B cell (primary cell): ENCODE results near the gene GIT1. TPM values are rescaled to one million over a fixed set of nuclear protein-coding genes. Genes with fewer than 3 reads are reported as not detected.

Experiments used
- ATAC-seq: fragments of 200-7000 bp; cut with Tn5 transposase; one replicate; pipeline ENCODE4 v1.10.0; 2021; ENCODE audit warnings: low read depth, mild to moderate bottlenecking, moderate number of reproducible peaks, moderate library complexity
- CTCF ChIA-PET: fragments of 350-600 bp; sonication (Branson Sonifier 250); formaldehyde crosslinking; loops from one replicate; lab custom pipeline; 2021; ENCODE audit warnings: antibody characterized with exemption, inconsistent platforms; lab: Charles Lee
- POLR2A ChIA-PET: fragments of 350-600 bp; sonication (Branson Sonifier 250); formaldehyde crosslinking; loops from one replicate; lab custom pipeline; 2021; ENCODE audit warnings: antibody characterized with exemption; lab: Charles Lee
- DNase-seq: peaks from one replicate; pipeline ENCODE4 v3.0.0; 2013
- H2AFZ ChIP-seq: 2 replicates; pipeline ENCODE4 v1.6.1; 2012; ENCODE audit warnings: mild to moderate bottlenecking, low read depth, low read length; ENCODE audit not compliant: insufficient read depth, poor library complexity, severe bottlenecking
- H3K27ac ChIP-seq, 2 donors: 1 replicate in 1 of 2; 2 replicates in 1 of 2; pipeline ENCODE4 v1.5.1; 2012 to 2013; ENCODE audit warnings: low read length in 2 of 2, mild to moderate bottlenecking in 2 of 2, moderate library complexity in 1 of 2
- H3K27me3 ChIP-seq, 4 experiments: fragments of 200-600 bp in 1 of 4; sonication (generic) in 1 of 4; replicated peaks in 1 of 4; 1 replicate in 2 of 4; 2 replicates in 2 of 4; pipeline versions ENCODE4 v1.6.1 to v1.7.0; 2013 to 2016; ENCODE audit warnings: low read length in 3 of 4, mild to moderate bottlenecking in 2 of 4, mixed read lengths in 1 of 4, moderate library complexity in 1 of 4; ENCODE audit not compliant: insufficient read depth in 4 of 4, control insufficient read depth in 3 of 4; ENCODE audit errors: control extremely low read depth in 1 of 4
- H3K36me3 ChIP-seq, 2 experiments: replicated peaks in 1 of 2; 1 replicate in 1 of 2; 2 replicates in 1 of 2; pipeline versions ENCODE4 v1.6.1 to v1.7.1; 2013; ENCODE audit warnings: low read length in 1 of 2; ENCODE audit not compliant: insufficient read depth in 2 of 2, control insufficient read depth in 1 of 2; ENCODE audit errors: control extremely low read depth in 1 of 2, extremely low read depth in 1 of 2
- H3K4me1 ChIP-seq, 2 donors: fragments of 200-600 bp in 1 of 2; sonication (generic) in 1 of 2; 1 replicate in 1 of 2; 2 replicates in 1 of 2; pipeline versions ENCODE4 v1.5.1 to v1.6.1; 2013 to 2017; ENCODE audit warnings: low read length in 2 of 2; ENCODE audit not compliant: control insufficient read depth in 2 of 2, insufficient read depth in 2 of 2
- H3K4me2 ChIP-seq: replicated peaks from 2 replicates; pipeline ENCODE3; 2012; ENCODE audit warnings: mild to moderate bottlenecking, low read depth, low read length; ENCODE audit not compliant: poor library complexity, severe bottlenecking
- H3K4me3 ChIP-seq, 5 experiments: fragments of 200-600 bp in 1 of 5; sonication (generic) in 1 of 5; 1 replicate in 3 of 5; 2 replicates in 2 of 5; pipeline versions ENCODE4 v1.5.1 to v1.7.0; 2011 to 2016; ENCODE audit warnings: low read length in 4 of 5, mild to moderate bottlenecking in 4 of 5, low read depth in 2 of 5, control low read depth in 1 of 5, moderate library complexity in 1 of 5; ENCODE audit not compliant: insufficient read depth in 1 of 5; ENCODE audit errors: control extremely low read depth in 1 of 5, extremely low read depth in 1 of 5
- H3K79me2 ChIP-seq: fragments of 200-600 bp; sonication (generic); one replicate; pipeline ENCODE4 v1.6.0; 2016; ENCODE audit warnings: low read length; ENCODE audit not compliant: control insufficient read depth, insufficient read depth
- H3K9ac ChIP-seq: fragments of 200-600 bp; sonication (generic); 2 replicates; pipeline ENCODE4 v1.6.1; 2017; ENCODE audit warnings: mild to moderate bottlenecking, low read length, moderate library complexity
- H3K9me3 ChIP-seq, 3 donors: one replicate each; pipeline versions ENCODE4 v1.6.1 to v1.7.1; 2013; ENCODE audit warnings: low read length in 2 of 3; ENCODE audit not compliant: control insufficient read depth in 2 of 3, insufficient read depth in 1 of 3; ENCODE audit errors: control extremely low read depth in 1 of 3
- H4K20me1 ChIP-seq: 2 replicates; pipeline ENCODE4 v1.6.0; 2012; ENCODE audit warnings: mild to moderate bottlenecking, low read length; ENCODE audit not compliant: insufficient read depth, control insufficient read depth, poor library complexity, severe bottlenecking
- H3K27ac Mint-ChIP-seq: one replicate; pipeline ENCODE4 v1.8.0; 2021; ENCODE audit warnings: mixed read lengths
- H3K27me3 Mint-ChIP-seq: one replicate; pipeline ENCODE4 v1.8.0; 2021; ENCODE audit warnings: mixed read lengths
- H3K4me1 Mint-ChIP-seq: one replicate; pipeline ENCODE4 v1.8.0; 2021; ENCODE audit warnings: mixed read lengths
- H3K4me3 Mint-ChIP-seq: one replicate; pipeline ENCODE4 v1.8.0; 2021; ENCODE audit warnings: mixed read lengths
- H3K9me3 Mint-ChIP-seq: one replicate; pipeline ENCODE4 v1.8.0; 2022; ENCODE audit warnings: mixed read lengths; ENCODE audit not compliant: insufficient read depth
- EZH2 ChIP-seq: IDR thresholded peaks from 2 replicates; pipeline ENCODE4 v1.6.1; 2012; ENCODE audit warnings: borderline replicate concordance, low read depth, mild to moderate bottlenecking, moderate library complexity, low read length; ENCODE audit not compliant: insufficient read depth, poor library complexity, severe bottlenecking
- WGBS: methylation state at CpG from one replicate; pipeline ENCODE4 v1.1.5; 2013; ENCODE audit warnings: missing lambda C conversion rate; ENCODE audit not compliant: insufficient coverage; 5-methylcytosine and 5-hydroxymethylcytosine counted together
- intact Hi-C: fragments of 100-400 bp; cut with micrococcal nuclease; formaldehyde crosslinking; loops from one replicate; pipeline ENCODE4 v1.10.0; 2022
- polyA plus RNA-seq: library from polyadenylated mRNA; depleted of rRNA; stranded (reverse); fragments of >200 nt; gene quantifications from 2 replicates; pipeline ENCODE4 v1.2.3, GENCODE V29; 2012
- total RNA-seq, 2 donors: library from RNA; stranded (reverse); fragments of 120-200 nt in 1 of 2; gene quantifications; 1 replicate in 1 of 2; 2 replicates in 1 of 2; pipeline versions ENCODE4 v1.2.3 to v1.2.4, GENCODE V29; 2013 to 2022
- TF ChIP-seq, protein P1 (sequence below): fragments of 200-600 bp; IDR thresholded peaks from one replicate; pipeline ENCODE4 v1.8.0; 2022; ENCODE audit warnings: antibody characterized with exemption, mild to moderate bottlenecking

The GIT1 gene
- total and polyA plus RNA-seq, 2 donors (not counting 1 experiment from before 2014, with no cell fraction given), result 49.3 to 61.9 TPM

DNA sequence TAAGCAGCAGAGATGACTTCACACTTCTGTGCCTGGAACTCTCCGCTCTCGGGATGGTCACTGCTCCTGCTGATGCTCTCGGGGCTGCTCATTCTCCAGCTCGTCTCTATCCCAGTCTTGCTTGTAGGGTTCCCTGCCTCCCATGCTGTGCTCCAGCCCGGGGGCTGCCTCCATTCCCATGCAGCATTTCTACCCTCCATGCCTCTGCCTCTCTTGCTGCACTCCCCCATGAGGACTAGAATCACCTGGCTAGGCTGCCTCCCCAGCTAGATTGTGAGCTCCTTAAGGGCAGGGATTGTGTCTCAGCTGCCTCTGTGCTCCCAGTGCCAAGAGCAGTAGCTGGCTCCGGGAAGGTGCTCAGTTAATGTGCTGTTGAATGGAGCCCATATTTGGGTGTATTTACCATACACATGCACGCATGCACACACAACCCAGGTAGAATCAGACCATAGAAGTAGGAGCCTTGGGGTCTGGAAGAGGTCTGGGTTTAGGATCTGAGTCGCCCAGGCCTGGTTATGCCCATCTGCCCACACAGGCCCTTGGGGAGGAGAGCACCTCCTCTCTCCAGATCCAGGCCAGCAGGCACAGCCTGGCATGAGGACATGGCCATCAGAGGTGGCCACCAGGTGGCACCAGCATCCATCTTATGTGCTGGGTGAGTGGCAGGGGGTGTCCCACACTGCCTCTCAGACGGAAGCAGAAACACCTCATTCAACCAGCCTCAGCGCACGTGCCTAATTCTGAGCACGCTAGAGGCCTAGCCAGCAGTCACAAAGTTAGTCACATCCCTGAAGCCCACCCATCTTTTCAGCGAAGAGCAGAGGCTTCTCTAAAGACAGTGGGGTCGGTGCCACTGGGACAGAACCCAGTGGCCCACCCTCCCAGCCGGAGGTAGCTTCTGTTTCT is 9.3 kb downstream of the GIT1 start:
- peaks cover 0 to 64% of the 10 kb centered on the region in 2 experiments for H3K36me3 ChIP-seq
- 50% methylated on average over 8 of the region's 15 CpGs for WGBS
- H3K4me3 Mint-ChIP-seq, result no peak overlapping the region

More for the DNA sequence above, 9.3 kb downstream of the GIT1 start:
- H3K9ac ChIP-seq, result no peak overlapping the region
- no peak for TF ChIP-seq EZH2
- TF ChIP-seq, protein P1, sequence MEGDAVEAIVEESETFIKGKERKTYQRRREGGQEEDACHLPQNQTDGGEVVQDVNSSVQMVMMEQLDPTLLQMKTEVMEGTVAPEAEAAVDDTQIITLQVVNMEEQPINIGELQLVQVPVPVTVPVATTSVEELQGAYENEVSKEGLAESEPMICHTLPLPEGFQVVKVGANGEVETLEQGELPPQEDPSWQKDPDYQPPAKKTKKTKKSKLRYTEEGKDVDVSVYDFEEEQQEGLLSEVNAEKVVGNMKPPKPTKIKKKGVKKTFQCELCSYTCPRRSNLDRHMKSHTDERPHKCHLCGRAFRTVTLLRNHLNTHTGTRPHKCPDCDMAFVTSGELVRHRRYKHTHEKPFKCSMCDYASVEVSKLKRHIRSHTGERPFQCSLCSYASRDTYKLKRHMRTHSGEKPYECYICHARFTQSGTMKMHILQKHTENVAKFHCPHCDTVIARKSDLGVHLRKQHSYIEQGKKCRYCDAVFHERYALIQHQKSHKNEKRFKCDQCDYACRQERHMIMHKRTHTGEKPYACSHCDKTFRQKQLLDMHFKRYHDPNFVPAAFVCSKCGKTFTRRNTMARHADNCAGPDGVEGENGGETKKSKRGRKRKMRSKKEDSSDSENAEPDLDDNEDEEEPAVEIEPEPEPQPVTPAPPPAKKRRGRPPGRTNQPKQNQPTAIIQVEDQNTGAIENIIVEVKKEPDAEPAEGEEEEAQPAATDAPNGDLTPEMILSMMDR, result peak; percentile 79
- ChIA-PET POLR2A (interaction anchor here (0.7 to 4.4 kb wide), 5 partner anchors 8 to 351 kb away, joined by 3 to 18 read pairs (median 3); partner anchors contain the start of gene ANKRD13B), CTCF (interaction anchor here (0.6 to 24.3 kb wide), 22 partner anchors 8 to 516 kb away, joined by 3 to 336 read pairs (median 4); partner anchors contain the start of genes ABHD15, ANKRD13B, SSH2 and TP53I13)
- Mint-ChIP-seq H3K4me1 (peaks cover 27% of the 10 kb centered on the region), H3K27me3 (no peaks in the 10 kb centered on the region), H3K9me3 (no peaks in the 10 kb centered on the region), H3K27ac (peak overlapping the region; percentile 87)
- no peak overlapping the region for H3K4me2 ChIP-seq
- H3K9me3 ChIP-seq, result no peaks in the 10 kb centered on the region
- H3K27ac ChIP-seq, result no peak overlapping the region
- ATAC-seq, result peak; percentile 96
- peak; percentile 93 for DNase-seq
- H3K27me3 ChIP-seq, result no peaks in the 10 kb centered on the region
- peaks cover 19 to 23% of the 10 kb centered on the region in 2 donors for H3K4me1 ChIP-seq
- intact Hi-C loops, result loop anchor here (1.0 to 2.0 kb wide), 8 partner anchors 11 to 441 kb away; partner anchors contain the start of genes SSH2 and TP53I13
- H3K4me3 ChIP-seq, result no peak overlapping the region
- H4K20me1 ChIP-seq, result peaks cover 48% of the 10 kb centered on the region
- peaks cover 50% of the 10 kb centered on the region for H3K79me2 ChIP-seq
- no peak overlapping the region for H2AFZ ChIP-seq
